Epithelial cell of esophagus (primary cell): ENCODE results near the gene NKX2-1.
"Not testable (repeated sequence)": the region's sequence is repeated elsewhere in the genome, so short reads cannot be mapped to it uniquely, and the experiment has no call there.

Source experiments
- DNase-seq: peaks from one replicate; pipeline ENCODE4 v3.0.0; 2010; ENCODE audit warnings: low read depth
- H3K4me3 ChIP-seq: 2 replicates; pipeline ENCODE4 v1.5.1; 2011; ENCODE audit warnings: mild to moderate bottlenecking, low read length, control low read depth
- CTCF ChIP-seq: IDR thresholded peaks from 2 replicates; pipeline ENCODE4 v1.5.1; 2011; ENCODE audit warnings: low read depth, mild to moderate bottlenecking, low read length, control low read depth, inconsistent platforms; ENCODE audit not compliant: insufficient read depth; ENCODE audit errors: missing control alignments

The NKX2-1 gene

GRCh38 chr14:36519431-36520321, at the start of gene NKX2-1:
Gene NKX2-1, minus strand, starts transcription at chr14:36520232. Its CDS starts 103 bp downstream, at chr14:36520129.
- peak within 1 kb of the TSS; percentile 55 for H3K4me3 ChIP-seq
- TF ChIP-seq CTCF, result no peak
- no peak for DNase-seq

- H3K4me3 ChIP-seq, result no peak overlapping the region
- TF ChIP-seq CTCF, result peak; percentile 88
- peak; percentile 37 for DNase-seq
These were observed 36.9 kb upstream of the NKX2-1 start for GRCh38 chr14:36556811-36557433.

GRCh38 chr14:36555998-36556743, 36.1 kb upstream of the NKX2-1 start:
- no peak for DNase-seq
- no peak for TF ChIP-seq CTCF
- no peak overlapping the region for H3K4me3 ChIP-seq

GRCh38 chr14:36553656-36554260, 33.7 kb upstream of the NKX2-1 start:
- peak; percentile 60 for DNase-seq
- TF ChIP-seq CTCF, result peak; percentile 82

GRCh38 chr14:36550899-36551298, 30.9 kb upstream of the NKX2-1 start:
- no peak for DNase-seq
- no peak overlapping the region for H3K4me3 ChIP-seq
- TF ChIP-seq CTCF, result no peak

More at GRCh38 chr14:36553656-36554260, 33.7 kb upstream of the NKX2-1 start:
- H3K4me3 ChIP-seq, result no peak overlapping the region

- DNase-seq, H3K4me3 ChIP-seq: not testable (repeated sequence)
These were observed 24.2 kb upstream of the NKX2-1 start for GRCh38 chr14:36544280-36544679.

GRCh38 chr14:36538051-36538450, 18.0 kb upstream of the NKX2-1 start:
- no peak for DNase-seq
- no peak overlapping the region for H3K4me3 ChIP-seq
- TF ChIP-seq CTCF, result no peak
